HCT116 (cell line): Measurements from ENCODE around the gene DTNB. TPM values are rescaled to one million over a fixed set of nuclear protein-coding genes. Genes with fewer than 3 reads are reported as not detected.

Experiments used
- ATAC-seq: fragments of 200-7000 bp; cut with Tn5 transposase; 2 replicates; pipeline ENCODE4 v1.9.1; 2020; ENCODE audit warnings: mild to moderate bottlenecking, moderate library complexity
- BruUV-seq: library from RNA; stranded (reverse); fragments of 400-500 nt; replicated peaks from 2 replicates; lab custom pipeline; 2021; lab: Mats Ljungman, UMichigan
- CTCF ChIA-PET: fragments of 300-600 bp; sonication (Branson Sonifier 250); formaldehyde crosslinking; loops from one replicate; lab custom pipeline; 2021; ENCODE audit warnings: antibody characterized with exemption; lab: Charles Lee
- POLR2A ChIA-PET: fragments of 300-600, 350-600 bp; sonication (Branson Sonifier 250); formaldehyde crosslinking; loops from one replicate; lab custom pipeline; 2021; ENCODE audit warnings: antibody characterized with exemption; lab: Charles Lee
- RAD21 ChIA-PET, 2 experiments: fragments of 300-600 bp; sonication (Branson Sonifier 250); formaldehyde crosslinking; loops; one replicate each; lab custom pipeline; 2023; ENCODE audit warnings: low total read pairs in 2 of 2; ENCODE audit not compliant: uncharacterized antibody in 2 of 2, unreplicated experiment in 2 of 2, low non-redundant PET in 1 of 2; lab: Charles Lee
- DNase-seq: peaks from one replicate; pipeline ENCODE4 v3.0.0-alpha.2; 2010; ENCODE audit warnings: low read depth, low spot score
- H2AFZ ChIP-seq: fragments of 200-600 bp; shearing (Covaris generic), sonication (generic); 2 replicates; pipeline ENCODE4 v1.6.1; 2017; ENCODE audit warnings: low read depth, mixed run types, mixed read lengths, antibody characterized with exemption, low read length; ENCODE audit not compliant: poor library complexity, severe bottlenecking
- H3K27ac ChIP-seq: 2 replicates; pipeline ENCODE4 v1.5.1; 2012; ENCODE audit warnings: low read depth, low read length
- H3K27me3 ChIP-seq: fragments of 200-600 bp; sonication (generic); 2 replicates; pipeline ENCODE4 v1.6.1; 2016; ENCODE audit warnings: mixed run types, low read length, mixed read lengths; ENCODE audit not compliant: insufficient read depth
- H3K36me3 ChIP-seq, 2 experiments: fragments of 200-500 bp in 1 of 2; fragments of 200-600 bp in 1 of 2; sonication (Bioruptor generic) in 1 of 2; sonication (generic) in 1 of 2; 2 replicates each; pipeline versions ENCODE4 v1.5.1 to v1.6.1; 2014 to 2016; ENCODE audit warnings: low read length in 2 of 2, inconsistent platforms in 1 of 2, mixed read lengths in 1 of 2, mixed run types in 1 of 2; ENCODE audit not compliant: insufficient read depth in 2 of 2, control insufficient read depth in 1 of 2
- H3K4me1 ChIP-seq, 2 experiments: fragments of 200-600 bp in 1 of 2; sonication (generic) in 1 of 2; 2 replicates each; pipeline versions ENCODE4 v1.5.1 to v1.6.1; 2012 to 2017; ENCODE audit warnings: low read length in 2 of 2, inconsistent platforms in 1 of 2, mild to moderate bottlenecking in 1 of 2, mixed read lengths in 1 of 2, mixed run types in 1 of 2, moderate library complexity in 1 of 2; ENCODE audit not compliant: insufficient read depth in 2 of 2, control insufficient read depth in 1 of 2
- H3K4me2 ChIP-seq: fragments of 200-600 bp; sonication (generic); 2 replicates; pipeline ENCODE4 v1.6.1; 2017; ENCODE audit warnings: mixed run types, low read length, mixed read lengths
- H3K4me3 ChIP-seq, 2 experiments: fragments of 200-600 bp in 1 of 2; sonication (generic) in 1 of 2; replicated peaks in 1 of 2; 2 replicates each; pipeline ENCODE4 v1.5.1; 2011 to 2016; ENCODE audit warnings: low read length in 2 of 2, control low read depth in 1 of 2, low read depth in 1 of 2, mild to moderate bottlenecking in 1 of 2, mixed read lengths in 1 of 2, mixed run types in 1 of 2
- H3K79me2 ChIP-seq: fragments of 200-600 bp; sonication (generic); 2 replicates; pipeline ENCODE4 v1.6.1; 2017; ENCODE audit warnings: mild to moderate bottlenecking, mixed run types, low read length, moderate library complexity, mixed read lengths; ENCODE audit not compliant: insufficient read depth
- H3K9ac ChIP-seq: fragments of 200-600 bp; sonication (generic); 2 replicates; pipeline ENCODE4 v1.6.1; 2016; ENCODE audit warnings: low read length, mixed read lengths
- H3K9me2 ChIP-seq: fragments of 200-600 bp; sonication (generic), shearing (Covaris generic); 2 replicates; pipeline ENCODE4 v1.6.1; 2017; ENCODE audit warnings: mixed run types, mild to moderate bottlenecking, moderate library complexity; ENCODE audit not compliant: insufficient read depth
- H3K9me3 ChIP-seq, 2 experiments: fragments of 200-500 bp in 1 of 2; fragments of 200-600 bp in 1 of 2; sonication (Bioruptor generic) in 1 of 2; sonication (generic) in 1 of 2; 2 replicates each; pipeline ENCODE4 v1.6.1; 2014 to 2017; ENCODE audit warnings: low read length in 2 of 2, mixed read lengths in 2 of 2, inconsistent platforms in 1 of 2, low read depth in 1 of 2, mild to moderate bottlenecking in 1 of 2, mixed run types in 1 of 2, moderate library complexity in 1 of 2; ENCODE audit not compliant: control insufficient read depth in 1 of 2, insufficient read depth in 1 of 2
- H4K20me1 ChIP-seq: fragments of 200-600 bp; sonication (generic), shearing (Covaris generic); 2 replicates; pipeline ENCODE4 v1.6.1; 2017; ENCODE audit warnings: mixed run types, mild to moderate bottlenecking, moderate library complexity; ENCODE audit not compliant: insufficient read depth
- CBX3 ChIP-seq: IDR thresholded peaks from 2 replicates; pipeline ENCODE4 v1.6.1; 2012; ENCODE audit warnings: low read depth
- CEBPB ChIP-seq: IDR thresholded peaks from 2 replicates; pipeline ENCODE4 v1.6.1; 2012; ENCODE audit warnings: low read depth
- EZH2phosphoT487 ChIP-seq: fragments of 200-600 bp; IDR thresholded peaks from 2 replicates; pipeline ENCODE4 v1.6.1; 2018; ENCODE audit warnings: antibody characterized with exemption, borderline replicate concordance
- MAX ChIP-seq: IDR thresholded peaks from 2 replicates; pipeline ENCODE4 v1.6.1; 2012
- POLR2A ChIP-seq: IDR thresholded peaks from 2 replicates; pipeline ENCODE4 v1.7.0; 2011; ENCODE audit warnings: borderline replicate concordance; ENCODE audit not compliant: insufficient read depth, insufficient read length; ENCODE audit errors: extremely low read depth
- RAD21 ChIP-seq: IDR thresholded peaks from 2 replicates; pipeline ENCODE4 v1.6.1; 2012; ENCODE audit warnings: low read depth, mild to moderate bottlenecking
- REST ChIP-seq: IDR thresholded peaks from 2 replicates; pipeline ENCODE4 v1.6.1; 2012; ENCODE audit warnings: low read depth
- SP1 ChIP-seq: IDR thresholded peaks from 2 replicates; pipeline ENCODE4 v1.6.1; 2012; ENCODE audit warnings: low read depth
- YY1 ChIP-seq: IDR thresholded peaks from 2 replicates; pipeline ENCODE4 v1.6.1; 2011; ENCODE audit warnings: low read length, low read depth, moderate library complexity, mild to moderate bottlenecking; ENCODE audit not compliant: insufficient replicate concordance; ENCODE audit errors: extremely low read depth
- ZBTB33 ChIP-seq: IDR thresholded peaks from 2 replicates; pipeline ENCODE4 v1.6.1; 2011; ENCODE audit warnings: mild to moderate bottlenecking, low read length, moderate library complexity; ENCODE audit not compliant: insufficient replicate concordance; ENCODE audit errors: extremely low read depth
- ZFX ChIP-seq: fragments of 450-650 bp; IDR thresholded peaks from 2 replicates; pipeline ENCODE4 v1.6.1; 2017
- intact Hi-C: fragments of 100-400 bp; cut with micrococcal nuclease; formaldehyde crosslinking; loops from 2 replicates; pipeline ENCODE4 v1.10.0; 2022
- total RNA-seq: library from RNA; stranded (reverse); gene quantifications from one replicate; pipeline ENCODE4 v1.2.1, GENCODE V29; 2021; ENCODE audit not compliant: unreplicated experiment
- TF ChIP-seq, protein P1 (sequence below), 3 experiments: fragments of 200-600 bp in 1 of 3; sonication (generic) in 1 of 3; IDR thresholded peaks in 2 of 3; conservative IDR thresholded peaks in 1 of 3; 2 replicates each; pipeline ENCODE4 v1.5.1; 2012 to 2017; ENCODE audit warnings: low read depth in 2 of 3, low read length in 2 of 3, antibody characterized with exemption in 1 of 3, borderline replicate concordance in 1 of 3, control low read depth in 1 of 3, mild to moderate bottlenecking in 1 of 3, mixed read lengths in 1 of 3, mixed run types in 1 of 3, moderate library complexity in 1 of 3; ENCODE audit not compliant: insufficient read depth in 1 of 3

The DTNB gene
- total RNA-seq, 1 experiment from 2014 or later = 30.2 TPM

DNA sequence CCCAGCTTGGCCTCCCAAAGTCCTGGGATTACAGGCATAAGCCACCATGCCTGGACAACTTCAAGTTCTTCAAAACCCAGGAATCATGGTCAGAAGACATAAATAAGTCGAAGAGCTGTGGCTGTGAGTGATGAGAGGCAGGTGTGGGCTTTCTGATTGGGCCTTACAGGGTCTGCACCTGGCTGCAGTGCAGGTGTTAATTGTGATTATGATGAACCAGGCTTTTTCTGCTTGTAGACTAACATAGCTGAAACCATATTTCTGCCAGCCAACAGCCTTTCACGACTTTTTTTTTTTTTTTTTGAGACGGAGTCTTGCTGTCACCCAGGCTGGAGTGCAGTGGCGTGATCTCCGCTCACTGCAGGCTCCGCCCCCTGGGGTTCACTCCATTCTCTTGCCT lies 14.9 kb upstream of the DTNB start:
- Histone ChIP-seq H3K79me2 (no peaks in the 10 kb centered on the region), H3K4me2 (no peak overlapping the region), H3K9me3 (no peaks in the 10 kb centered on the region), H3K27ac (no peak overlapping the region), H3K9me2 (no peaks in the 10 kb centered on the region), H3K4me1 (peaks cover 2 to 7% of the 10 kb centered on the region in 2 experiments; a peak in 3 of 4 replicates), H2AFZ (no peak overlapping the region), H3K9ac (no peak overlapping the region), H3K36me3 (no peaks in the 10 kb centered on the region), H3K4me3 (no peak overlapping the region), H3K27me3 (no peaks in the 10 kb centered on the region), H4K20me1 (no peaks in the 10 kb centered on the region)
- TF ChIP-seq CEBPB = no peak
- TF ChIP-seq ZFX = no peak
- TF ChIP-seq YY1 = no peak
- no peak for TF ChIP-seq RAD21
- TF ChIP-seq, protein P1, sequence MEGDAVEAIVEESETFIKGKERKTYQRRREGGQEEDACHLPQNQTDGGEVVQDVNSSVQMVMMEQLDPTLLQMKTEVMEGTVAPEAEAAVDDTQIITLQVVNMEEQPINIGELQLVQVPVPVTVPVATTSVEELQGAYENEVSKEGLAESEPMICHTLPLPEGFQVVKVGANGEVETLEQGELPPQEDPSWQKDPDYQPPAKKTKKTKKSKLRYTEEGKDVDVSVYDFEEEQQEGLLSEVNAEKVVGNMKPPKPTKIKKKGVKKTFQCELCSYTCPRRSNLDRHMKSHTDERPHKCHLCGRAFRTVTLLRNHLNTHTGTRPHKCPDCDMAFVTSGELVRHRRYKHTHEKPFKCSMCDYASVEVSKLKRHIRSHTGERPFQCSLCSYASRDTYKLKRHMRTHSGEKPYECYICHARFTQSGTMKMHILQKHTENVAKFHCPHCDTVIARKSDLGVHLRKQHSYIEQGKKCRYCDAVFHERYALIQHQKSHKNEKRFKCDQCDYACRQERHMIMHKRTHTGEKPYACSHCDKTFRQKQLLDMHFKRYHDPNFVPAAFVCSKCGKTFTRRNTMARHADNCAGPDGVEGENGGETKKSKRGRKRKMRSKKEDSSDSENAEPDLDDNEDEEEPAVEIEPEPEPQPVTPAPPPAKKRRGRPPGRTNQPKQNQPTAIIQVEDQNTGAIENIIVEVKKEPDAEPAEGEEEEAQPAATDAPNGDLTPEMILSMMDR (IDR thresholded peaks at IDR 0.05 in 2 of 3, conservative IDR thresholded peaks at IDR 0.05 in 1 of 3; ENCODE audit: borderline replicate concordance in 1 of 3, insufficient read depth in 1 of 3, low read depth in 2 of 3, low read length in 2 of 3) = no peak
- no peak for TF ChIP-seq CBX3
- DNase-seq (no peak), ATAC-seq (no peak)
- ChIA-PET RAD21 (no interaction called here), CTCF (interaction anchor here (2.0 kb wide), 1 partner anchor 12 kb away, joined by 8 read pairs; no protein-coding TSS in a partner anchor), POLR2A (no interaction called here)
- intact Hi-C loops = no loop called here
- no TSS peak for BruUV-seq

DNA sequence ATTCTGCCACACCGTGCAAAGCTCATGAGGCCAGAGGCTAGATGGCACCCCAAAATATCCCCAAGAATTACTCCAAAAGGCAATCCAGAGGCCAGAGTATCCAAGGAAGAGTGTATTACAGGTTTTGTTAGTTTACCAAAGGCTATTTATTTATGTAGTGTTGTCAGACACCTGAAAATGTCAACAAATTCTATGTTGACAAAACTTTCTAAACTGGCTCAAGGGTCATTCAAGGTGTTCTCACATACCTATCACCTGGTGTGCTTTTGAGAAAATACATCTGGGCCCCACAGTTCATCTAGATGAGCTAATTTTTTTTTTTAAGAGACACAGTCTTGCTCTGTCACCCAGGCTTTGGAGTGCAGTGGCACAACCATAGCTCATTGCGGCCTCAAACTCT lies 12.4 kb upstream of the DTNB start:
- no peak overlapping the region for H2AFZ ChIP-seq
- ChIA-PET CTCF (interaction anchor here (1.3 kb wide), 1 partner anchor 21 kb away, joined by 4 read pairs; no protein-coding TSS in a partner anchor), POLR2A (no interaction called here), RAD21 (no interaction called here)
- no peak overlapping the region for H3K4me2 ChIP-seq
- no peaks in the 10 kb centered on the region for H3K36me3 ChIP-seq
- DNase-seq (no peak), ATAC-seq (no peak)
- no peaks in the 10 kb centered on the region for H3K27me3 ChIP-seq
- H3K79me2 ChIP-seq = no peaks in the 10 kb centered on the region
- TF ChIP-seq SP1 = no peak
- TF ChIP-seq POLR2A = no peak
- TF ChIP-seq MAX = no peak
- TF ChIP-seq ZBTB33 = no peak
- TF ChIP-seq REST = no peak
- TF ChIP-seq ZFX = no peak
- TF ChIP-seq RAD21 = no peak
- no peak for TF ChIP-seq EZH2phosphoT487
- BruUV-seq = no TSS peak
- intact Hi-C loops = no loop called here
- no peaks in the 10 kb centered on the region for H4K20me1 ChIP-seq
- H3K4me3 ChIP-seq = no peak overlapping the region
- peaks cover 2 to 7% of the 10 kb centered on the region in 2 experiments; a peak in 3 of 4 replicates for H3K4me1 ChIP-seq
- no peak overlapping the region for H3K27ac ChIP-seq
- no peaks in the 10 kb centered on the region for H3K9me2 ChIP-seq
- no peak overlapping the region for H3K9ac ChIP-seq
- H3K9me3 ChIP-seq = no peaks in the 10 kb centered on the region
